LoVo (cell line): Measurements from ENCODE around the gene FBXL2.

Source experiments
- DNase-seq: peaks from one replicate; pipeline ENCODE4 v3.0.0-alpha.2; 2016; ENCODE audit warnings: low spot score

FBXL2 gene

DNA sequence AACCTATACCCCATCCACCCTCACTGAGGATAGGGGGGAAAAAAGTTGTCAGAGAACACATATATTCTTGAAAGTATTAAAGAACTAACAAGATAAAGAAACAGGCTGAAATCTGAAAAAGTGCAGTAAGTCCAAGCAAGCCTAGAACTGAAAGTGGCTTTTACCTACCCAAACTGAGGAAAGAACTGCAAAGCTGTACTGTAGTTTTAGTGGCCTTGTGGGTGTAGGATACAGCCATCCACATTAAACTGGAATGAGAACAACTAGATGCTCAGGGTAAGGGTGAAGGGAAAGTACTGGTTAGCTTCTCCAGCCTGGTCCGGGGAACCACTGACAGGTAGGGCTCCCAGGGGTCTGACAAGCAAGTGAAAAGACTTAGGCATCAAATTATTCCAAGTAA lies 152.8 kb downstream of the FBXL2 start:
- no peak for DNase-seq

DNA sequence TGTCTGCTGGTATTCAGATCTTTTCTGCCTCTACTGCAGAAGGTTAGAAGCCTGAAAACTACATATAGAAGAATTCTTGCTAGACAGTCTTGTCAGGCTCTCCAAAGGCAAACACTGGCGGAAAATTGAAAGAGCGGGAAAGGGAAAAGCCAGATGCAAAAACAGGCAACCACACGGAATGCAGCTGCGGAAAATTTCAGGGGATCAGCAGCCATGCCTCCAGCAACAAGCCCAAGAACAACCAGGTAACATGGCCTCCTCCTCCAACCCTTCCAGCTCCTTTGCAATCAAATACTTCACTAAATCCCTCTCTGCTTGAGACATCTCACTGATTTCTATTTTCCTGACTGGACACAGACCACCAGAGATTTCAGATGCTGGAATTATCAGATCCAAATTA lies 153.3 kb downstream of the FBXL2 start:
- no peak for DNase-seq

DNA sequence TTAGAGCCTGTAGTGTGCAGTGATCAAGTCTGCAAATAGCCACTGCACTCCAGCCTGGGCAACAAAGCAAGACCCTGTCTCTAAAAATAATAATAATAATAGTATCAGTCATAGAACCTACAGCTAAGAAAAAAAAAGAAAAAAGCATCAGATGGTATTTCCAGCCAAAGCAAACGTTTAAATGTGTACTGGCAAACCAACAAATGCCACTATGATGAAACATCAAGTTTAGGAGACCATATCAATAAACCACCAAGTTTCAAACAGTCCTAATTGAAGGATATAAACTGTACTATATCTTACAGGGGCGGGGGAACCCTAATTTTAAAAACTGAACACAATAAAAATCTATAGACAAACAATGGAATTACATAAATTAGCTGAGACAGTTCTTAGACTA lies 156.6 kb downstream of the FBXL2 start:
- DNase-seq = no peak
